Nephron (organoid): Measurements from ENCODE around the gene CXCR5.

Source experiments
- H3K27ac Mint-ChIP-seq, 3 experiments: 2 replicates each; pipeline ENCODE4 v1.8.0; 2020; ENCODE audit warnings: mixed read lengths in 3 of 3, mild to moderate bottlenecking in 2 of 3, moderate library complexity in 1 of 3
- H3K27me3 Mint-ChIP-seq: 2 replicates; pipeline ENCODE4 v1.8.0; 2021; ENCODE audit warnings: low read depth, mild to moderate bottlenecking, moderate library complexity, mixed read lengths
- H3K36me3 Mint-ChIP-seq: 2 replicates; pipeline ENCODE4 v1.8.0; 2020; ENCODE audit warnings: low read depth, mixed read lengths
- H3K4me1 Mint-ChIP-seq: 2 replicates; pipeline ENCODE4 v1.8.0; 2020; ENCODE audit warnings: mixed read lengths
- H3K4me3 Mint-ChIP-seq, 3 experiments: 2 replicates each; pipeline ENCODE4 v1.8.0; 2020; ENCODE audit warnings: mild to moderate bottlenecking in 3 of 3, mixed read lengths in 3 of 3, moderate library complexity in 2 of 3
- H3K9me3 Mint-ChIP-seq: 2 replicates; pipeline ENCODE4 v1.8.0; 2020; ENCODE audit warnings: mixed read lengths
- CTCF ChIP-seq, 3 experiments: fragments of 200-600 bp; sonication (generic); IDR thresholded peaks; one replicate each; pipeline ENCODE4 v1.5.0; 2021; ENCODE audit warnings: antibody characterized with exemption in 3 of 3; ENCODE audit not compliant: unreplicated experiment in 3 of 3

Gene CXCR5

GRCh38 chr11:118947091-118947490 lies 63.4 kb downstream of the CXCR5 start:
- Mint-ChIP-seq H3K27me3 (peaks cover 21% of the 10 kb centered on the region), H3K27ac (no peak overlapping the region)

More at GRCh38 chr11:118947091-118947490, 63.4 kb downstream of the CXCR5 start:
- no peak overlapping the region for H3K4me3 Mint-ChIP-seq
- H3K4me1 Mint-ChIP-seq, result peaks cover 6% of the 10 kb centered on the region
- H3K36me3 Mint-ChIP-seq, result no peaks in the 10 kb centered on the region
- no peak for TF ChIP-seq CTCF (IDR thresholded peaks at IDR 0.05; ENCODE audit: unreplicated experiment in 3 of 3)
- no peaks in the 10 kb centered on the region for H3K9me3 Mint-ChIP-seq
